ENCODE data around the gene ADGRE3.
"Not testable (repeated sequence)": the region's sequence is repeated elsewhere in the genome, so short reads cannot be mapped to it uniquely, and the experiment has no call there.

The ADGRE3 gene

DNA sequence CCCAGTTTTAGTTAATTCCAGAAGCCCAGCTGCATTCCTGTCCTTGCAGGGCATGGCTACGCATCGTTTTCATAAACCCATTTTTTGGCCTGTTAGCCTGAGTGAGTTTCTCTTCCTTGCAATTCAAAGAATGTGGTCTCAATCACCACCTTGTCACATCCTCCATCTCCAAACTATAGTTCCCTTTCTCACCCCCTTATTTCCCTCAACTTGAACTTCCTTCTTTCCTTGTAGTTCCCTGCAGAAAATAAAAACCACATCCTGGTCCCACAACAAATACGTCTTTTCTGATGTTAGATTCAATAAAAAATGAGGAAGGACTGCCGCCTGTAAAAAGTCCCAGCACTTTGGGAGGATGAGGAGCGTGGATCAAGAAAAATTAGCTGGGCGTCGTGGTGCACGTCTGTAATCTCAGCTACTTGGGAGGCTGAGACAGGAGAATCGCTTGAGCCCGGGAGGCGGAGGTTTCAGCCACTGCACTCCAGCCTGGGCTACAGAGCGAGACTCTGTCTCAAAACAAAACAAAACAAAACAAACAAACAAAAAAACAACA, 13.2 kb downstream of the ADGRE3 start:
- no peak for DNase-seq (ENCODE audit: low read depth)

DNA sequence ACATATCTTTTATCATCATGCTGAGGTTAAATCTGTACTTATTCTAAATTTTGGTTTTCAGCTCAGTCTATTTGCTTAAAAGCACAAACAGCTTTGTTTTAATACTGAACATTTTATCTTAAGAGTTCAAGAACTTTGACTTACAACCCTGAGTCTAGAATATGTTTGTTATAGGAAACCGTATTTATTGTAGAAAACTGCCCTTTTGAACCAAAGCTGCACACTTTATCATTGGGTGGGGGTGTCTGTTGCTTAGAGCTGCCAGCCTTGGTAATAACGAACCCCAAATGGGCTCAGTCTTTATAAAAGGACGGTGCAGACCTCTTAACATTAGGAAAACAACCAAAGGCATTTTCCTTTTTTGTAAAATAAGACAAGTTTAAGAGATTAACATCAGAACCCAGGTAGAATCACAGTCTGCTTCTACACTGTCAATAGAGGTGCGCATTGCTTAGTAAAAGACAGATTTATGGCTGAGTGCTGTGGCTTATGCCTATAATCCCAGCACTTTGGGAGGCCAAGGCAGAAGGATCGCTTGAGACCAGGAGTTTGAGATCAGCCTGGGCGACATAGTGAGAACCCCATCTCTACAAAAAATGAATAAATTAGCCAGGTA, 14.7 kb downstream of the ADGRE3 start:
- DNase-seq (ENCODE audit: low read depth) = no peak

GRCh38 chr19:14655726-14656125, 18.9 kb downstream of the ADGRE3 start:
- DNase-seq (ENCODE audit: low read depth) = no peak

- no peak for DNase-seq (ENCODE audit: low read depth)
These were observed 19.7 kb downstream of the ADGRE3 start for GRCh38 chr19:14654786-14655560.

DNA sequence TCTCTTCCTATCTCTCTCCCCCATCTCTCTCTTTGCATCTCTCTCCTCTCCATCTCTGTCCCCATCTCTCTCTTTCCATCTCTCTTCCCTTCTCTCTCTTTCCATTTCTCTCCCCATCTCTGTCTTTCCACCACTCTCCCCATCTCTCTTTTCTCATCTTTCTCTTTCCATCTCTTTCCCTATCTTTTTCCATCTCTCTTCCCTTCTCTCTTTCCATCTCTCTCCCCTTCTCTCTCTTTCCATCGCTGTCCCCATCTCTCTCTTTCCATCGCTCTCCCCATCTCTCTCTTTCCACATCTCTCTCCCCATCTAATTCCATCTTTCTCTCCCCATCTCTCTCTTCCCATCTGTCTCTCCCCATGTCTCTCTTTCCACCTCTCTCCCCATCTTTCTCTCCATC, 24.5 kb downstream of the ADGRE3 start:
- no peak for DNase-seq (ENCODE audit: low read depth)

DNA sequence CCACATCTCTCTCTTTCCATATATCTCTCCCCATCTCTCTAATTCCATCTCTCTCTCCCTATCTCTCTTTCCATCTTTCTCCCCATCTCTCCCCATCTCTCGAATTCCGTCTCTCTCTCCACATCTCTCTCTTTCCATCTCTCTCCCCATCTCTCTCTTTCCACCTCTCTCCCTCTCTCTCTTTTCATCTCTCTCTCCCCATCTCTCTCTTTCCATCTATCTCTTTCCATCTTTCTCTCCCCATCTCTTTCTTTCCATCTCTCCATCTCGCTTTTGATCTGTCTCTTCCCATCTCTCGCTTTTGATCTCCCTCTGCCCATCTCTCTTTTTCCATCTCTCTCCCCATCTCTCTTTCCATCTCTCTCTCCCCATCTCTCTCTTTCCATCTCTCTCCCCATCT, 25.6 kb downstream of the ADGRE3 start:
- DNase-seq (ENCODE audit: low read depth) = no peak

DNA sequence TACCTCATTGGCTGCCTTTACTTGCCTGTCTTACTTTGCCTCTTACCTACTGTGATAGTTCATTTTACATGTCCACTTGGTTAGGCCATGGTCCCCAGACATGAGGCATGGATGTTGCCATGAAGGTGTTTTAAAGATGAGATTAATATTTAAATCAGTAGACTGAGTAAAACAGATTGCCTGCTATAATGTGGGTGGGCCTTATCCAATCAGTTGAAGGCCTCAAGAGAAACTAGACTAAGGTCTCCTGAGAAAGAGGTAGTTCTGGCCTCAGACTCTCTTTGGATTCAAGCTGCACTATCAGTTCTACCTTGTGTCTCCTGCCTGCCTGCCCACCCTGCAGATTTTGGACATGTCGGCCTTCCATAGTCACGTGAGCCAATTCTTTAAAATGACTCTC, 26.1 kb downstream of the ADGRE3 start:
- DNase-seq (ENCODE audit: low read depth) = no peak

DNA sequence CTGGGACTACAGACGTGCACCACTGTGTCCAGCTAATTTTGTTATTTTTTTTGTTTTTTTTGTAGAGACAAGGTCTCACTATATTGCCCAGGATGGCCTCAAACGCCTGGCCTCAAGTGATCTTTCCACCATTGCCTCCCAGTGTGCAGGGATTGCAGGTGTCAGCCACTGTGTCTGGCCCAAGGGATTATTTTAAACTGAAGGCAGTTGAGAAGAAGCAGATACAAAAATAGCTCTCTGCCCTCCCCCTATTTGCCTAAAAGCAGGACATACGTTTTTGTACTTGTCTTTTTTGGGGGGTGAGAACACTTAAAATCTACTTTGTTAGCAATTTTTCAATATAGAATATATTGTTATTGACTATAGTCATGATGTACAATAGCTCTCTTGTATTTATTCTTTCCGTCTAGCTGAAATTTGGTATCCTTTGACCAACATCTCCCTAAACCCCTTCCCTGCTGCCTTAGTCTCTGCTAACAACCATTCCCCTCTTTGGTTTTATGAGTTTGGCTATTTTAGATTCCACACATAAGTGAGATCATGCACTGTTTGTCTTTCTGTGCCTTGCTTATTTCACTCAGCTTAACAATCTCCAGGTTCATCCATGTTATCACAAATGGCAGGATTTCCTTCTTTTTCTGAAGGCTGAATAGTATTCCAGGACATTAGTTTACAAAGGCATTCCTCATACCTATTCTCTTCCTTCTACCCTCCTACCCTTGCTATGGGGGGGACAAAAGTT, 34.9 kb downstream of the ADGRE3 start:
- no peak for DNase-seq (ENCODE audit: low read depth)

- DNase-seq (ENCODE audit: low read depth) = no peak
These were observed 42.4 kb downstream of the ADGRE3 start for GRCh38 chr19:14632286-14632685.

GRCh38 chr19:14629557-14629956, 45.1 kb downstream of the ADGRE3 start:
- DNase-seq (ENCODE audit: low read depth) = no peak

DNA sequence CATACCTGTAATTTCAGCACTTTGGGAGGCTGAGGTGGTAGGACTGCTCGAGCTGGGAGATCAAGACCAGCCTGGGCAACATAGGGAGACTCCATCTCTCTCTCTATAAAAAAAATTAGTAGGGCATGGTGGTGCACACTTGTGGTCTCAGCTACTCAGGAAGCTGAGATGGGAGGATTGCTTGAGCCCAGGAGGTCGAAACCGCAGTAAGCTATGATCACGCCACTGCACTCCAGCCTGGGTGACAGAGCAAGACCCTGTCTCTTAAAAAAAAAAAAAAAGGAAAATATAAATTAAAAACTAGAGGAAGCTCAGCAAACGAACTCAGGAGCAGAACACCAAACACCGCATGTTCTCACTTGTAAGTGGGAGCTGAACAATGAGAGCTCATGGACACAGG, 50.2 kb downstream of the ADGRE3 start:
- not testable (repeated sequence) for DNase-seq (ENCODE audit: low read depth)

- DNase-seq (ENCODE audit: low read depth) = no peak
These were observed 55.2 kb downstream of the ADGRE3 start for GRCh38 chr19:14619404-14619803.

DNA sequence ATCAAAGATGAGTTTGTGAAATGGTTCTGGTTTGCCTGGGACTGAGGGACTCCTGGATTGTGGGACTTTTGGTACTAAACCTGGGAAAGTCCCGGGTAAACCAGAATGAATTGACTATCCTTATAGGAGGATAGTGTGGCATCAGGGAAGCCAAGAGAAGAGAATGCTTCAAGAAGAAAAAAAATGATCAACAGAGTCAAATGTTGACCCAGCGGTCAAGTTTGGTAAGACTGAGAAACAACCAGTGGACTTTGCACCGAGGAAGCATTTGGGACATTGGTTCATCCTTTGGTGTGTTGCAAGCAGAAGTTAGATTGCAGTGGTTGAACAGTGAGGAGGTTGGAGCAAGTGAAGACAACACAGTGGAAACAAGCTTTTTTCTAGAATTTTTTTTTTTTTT, 58.2 kb downstream of the ADGRE3 start:
- DNase-seq (ENCODE audit: low read depth) = no peak

GRCh38 chr19:14615623-14616022, 59.0 kb downstream of the ADGRE3 start:
- no peak for DNase-seq (ENCODE audit: low read depth)

- no peak for DNase-seq (ENCODE audit: low read depth)
These were observed 60.6 kb downstream of the ADGRE3 start for GRCh38 chr19:14614099-14614412.

DNA sequence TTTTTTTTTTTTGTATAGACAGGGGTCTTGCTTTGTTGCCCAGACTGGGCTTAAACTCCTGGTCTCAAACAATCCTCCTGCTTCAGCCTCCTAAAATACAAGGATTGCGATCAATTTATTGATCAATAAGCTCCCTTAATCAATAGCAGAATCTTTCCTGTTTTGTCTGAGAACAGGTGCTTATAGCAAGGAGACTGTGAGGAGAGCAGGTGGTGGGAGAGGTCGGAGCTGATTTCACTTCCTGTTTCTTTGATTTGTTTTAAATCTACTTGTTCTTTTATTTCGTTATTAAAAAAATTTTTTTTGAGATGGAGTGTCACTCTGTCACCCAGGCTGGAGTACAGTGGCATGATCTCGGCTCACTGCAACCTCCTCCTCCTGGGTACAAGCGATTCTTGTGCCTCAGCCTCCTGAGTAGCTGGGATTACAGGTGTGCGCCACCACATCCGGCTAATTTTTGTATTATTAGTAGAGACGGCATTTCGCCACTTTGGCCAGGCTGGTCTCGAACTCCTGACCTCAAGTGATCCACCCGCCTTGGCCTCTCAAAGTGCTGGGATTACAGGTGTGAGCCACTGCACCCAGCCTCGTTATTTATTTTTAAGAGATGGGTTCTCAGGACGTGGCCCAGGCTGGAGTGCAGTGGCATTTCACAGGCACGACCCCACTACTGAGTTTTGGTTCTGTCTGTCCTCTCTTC, 61.1 kb downstream of the ADGRE3 start:
- not testable (repeated sequence) for DNase-seq (ENCODE audit: low read depth)

- no peak for DNase-seq (ENCODE audit: low read depth)
These were observed 62.0 kb downstream of the ADGRE3 start for GRCh38 chr19:14612657-14613056.

GRCh38 chr19:14612242-14612641, 62.4 kb downstream of the ADGRE3 start:
- not testable (repeated sequence) for DNase-seq (ENCODE audit: low read depth)

- DNase-seq (ENCODE audit: low read depth) = no peak
These were observed 63.6 kb downstream of the ADGRE3 start for GRCh38 chr19:14611051-14611450.

- DNase-seq (ENCODE audit: low read depth) = no peak
These were observed 68.0 kb downstream of the ADGRE3 start for GRCh38 chr19:14606627-14607026.

GRCh38 chr19:14603990-14604387, 70.7 kb downstream of the ADGRE3 start:
- DNase-seq (ENCODE audit: low read depth) = no peak

DNA sequence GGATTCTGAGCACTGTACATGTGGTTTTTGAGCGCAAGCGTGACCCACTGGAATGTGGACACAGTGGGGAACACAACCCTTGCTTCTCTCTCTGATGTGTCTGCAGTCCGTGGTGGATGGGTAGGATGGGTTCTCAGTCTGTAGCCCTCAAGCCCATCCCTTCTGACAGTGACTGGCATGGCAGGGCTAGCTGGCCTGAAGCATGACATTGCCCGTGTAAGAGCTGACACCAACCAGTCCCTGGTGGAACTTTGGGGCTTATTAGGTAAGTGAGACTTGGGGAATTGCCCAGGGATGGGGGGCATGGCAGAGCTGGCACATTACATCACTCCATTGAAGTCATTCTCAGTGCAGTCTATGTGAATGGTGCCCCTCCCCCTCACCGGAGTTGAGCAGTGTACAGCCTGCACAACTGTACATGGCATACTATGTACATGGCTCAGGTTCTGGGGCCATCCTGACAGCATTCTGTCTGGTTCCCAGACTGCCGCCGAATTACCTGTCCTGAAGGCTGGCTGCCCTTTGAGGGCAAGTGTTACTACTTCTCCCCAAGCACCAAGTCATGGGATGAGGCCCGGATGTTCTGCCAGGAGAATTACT, 75.0 kb downstream of the ADGRE3 start:
- no peak for DNase-seq (ENCODE audit: low read depth)
